Right atrium auricular region (tissue), 2 donors: ENCODE data around the gene SCGN. TPM values are rescaled to one million over a fixed set of nuclear protein-coding genes. Genes with fewer than 3 reads are reported as not detected.

Experiments used
- DNase-seq: peaks from one replicate; pipeline ENCODE4 v3.0.0-alpha.2; 2019; ENCODE audit warnings: low spot score
- H3K27ac ChIP-seq, 2 donors: fragments of 200-600 bp; sonication (generic); 1 replicate in 1 of 2; 2 replicates in 1 of 2; pipeline ENCODE4 v1.5.1; 2016 to 2019
- H3K27me3 ChIP-seq, 2 donors: fragments of 200-600 bp; sonication (generic); one replicate each; pipeline versions ENCODE4 v1.5.1 to v1.6.0; 2017 to 2019
- H3K36me3 ChIP-seq: fragments of 200-600 bp; sonication (generic); one replicate; pipeline ENCODE4 v1.5.1; 2016
- H3K4me1 ChIP-seq, 2 donors: fragments of 200-600 bp; sonication (generic); one replicate each; pipeline versions ENCODE4 v1.5.1 to v1.6.0; 2017 to 2019
- H3K4me3 ChIP-seq, 2 donors: fragments of 200-600 bp; sonication (generic); 1 replicate in 1 of 2; 2 replicates in 1 of 2; pipeline ENCODE4 v1.5.1; 2017 to 2019; ENCODE audit warnings: mild to moderate bottlenecking in 1 of 2, moderate library complexity in 1 of 2
- H3K9me3 ChIP-seq, 2 donors: fragments of 200-600 bp; sonication (generic); one replicate each; pipeline ENCODE4 v1.5.1; 2019
- total RNA-seq, 2 donors: library from RNA; depleted of rRNA; stranded (reverse); fragments of >200 nt; gene quantifications; one replicate each; pipeline ENCODE4 v1.1.0, GENCODE V29; 2016
- TF ChIP-seq, protein P1 (sequence below), 2 donors: fragments of 200-600 bp; sonication (generic); IDR thresholded peaks; one replicate each; pipeline ENCODE4 v1.5.1; 2019; ENCODE audit warnings: antibody characterized with exemption in 2 of 2

SCGN gene
- total RNA-seq, 2 donors from 2014 or later = 14.1 to 19.7 TPM

GRCh38 chr6:25661129-25661779 lies 9.2 kb downstream of the SCGN start:
- Histone ChIP-seq H3K4me3 (no peak overlapping the region), H3K4me1 (no peaks in the 10 kb centered on the region), H3K27me3 (no peaks in the 10 kb centered on the region), H3K9me3 (no peaks in the 10 kb centered on the region), H3K36me3 (no peaks in the 10 kb centered on the region), H3K27ac (no peak overlapping the region)
- DNase-seq = no peak
- TF ChIP-seq, protein P1, sequence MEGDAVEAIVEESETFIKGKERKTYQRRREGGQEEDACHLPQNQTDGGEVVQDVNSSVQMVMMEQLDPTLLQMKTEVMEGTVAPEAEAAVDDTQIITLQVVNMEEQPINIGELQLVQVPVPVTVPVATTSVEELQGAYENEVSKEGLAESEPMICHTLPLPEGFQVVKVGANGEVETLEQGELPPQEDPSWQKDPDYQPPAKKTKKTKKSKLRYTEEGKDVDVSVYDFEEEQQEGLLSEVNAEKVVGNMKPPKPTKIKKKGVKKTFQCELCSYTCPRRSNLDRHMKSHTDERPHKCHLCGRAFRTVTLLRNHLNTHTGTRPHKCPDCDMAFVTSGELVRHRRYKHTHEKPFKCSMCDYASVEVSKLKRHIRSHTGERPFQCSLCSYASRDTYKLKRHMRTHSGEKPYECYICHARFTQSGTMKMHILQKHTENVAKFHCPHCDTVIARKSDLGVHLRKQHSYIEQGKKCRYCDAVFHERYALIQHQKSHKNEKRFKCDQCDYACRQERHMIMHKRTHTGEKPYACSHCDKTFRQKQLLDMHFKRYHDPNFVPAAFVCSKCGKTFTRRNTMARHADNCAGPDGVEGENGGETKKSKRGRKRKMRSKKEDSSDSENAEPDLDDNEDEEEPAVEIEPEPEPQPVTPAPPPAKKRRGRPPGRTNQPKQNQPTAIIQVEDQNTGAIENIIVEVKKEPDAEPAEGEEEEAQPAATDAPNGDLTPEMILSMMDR (IDR thresholded peaks at IDR 0.05) = no peak

- no peak overlapping the region for H3K4me3 ChIP-seq
- H3K27ac ChIP-seq = no peak overlapping the region
- no peak for DNase-seq
- H3K9me3 ChIP-seq = no peaks in the 10 kb centered on the region
- H3K4me1 ChIP-seq = no peaks in the 10 kb centered on the region
- H3K27me3 ChIP-seq = no peaks in the 10 kb centered on the region
- TF ChIP-seq, protein P1 (IDR thresholded peaks at IDR 0.05) = no peak
- no peaks in the 10 kb centered on the region for H3K36me3 ChIP-seq
Measured at GRCh38 chr6:25665455-25665854, 13.4 kb downstream of the SCGN start.

- no peaks in the 10 kb centered on the region for H3K36me3 ChIP-seq
- no peak overlapping the region for H3K27ac ChIP-seq
- TF ChIP-seq, protein P1 (IDR thresholded peaks at IDR 0.05) = no peak
- H3K27me3 ChIP-seq = no peaks in the 10 kb centered on the region
- no peaks in the 10 kb centered on the region for H3K9me3 ChIP-seq
- H3K4me3 ChIP-seq = no peak overlapping the region
- no peaks in the 10 kb centered on the region for H3K4me1 ChIP-seq
- DNase-seq = no peak
Measured at GRCh38 chr6:25669413-25669812, 17.4 kb downstream of the SCGN start.

- H3K4me1 ChIP-seq = no peaks in the 10 kb centered on the region
Measured at GRCh38 chr6:25670208-25670607, 18.2 kb downstream of the SCGN start.

GRCh38 chr6:25670793-25671513 lies 18.9 kb downstream of the SCGN start:
- TF ChIP-seq, protein P1 (IDR thresholded peaks at IDR 0.05) = no peak
- no peaks in the 10 kb centered on the region for H3K9me3 ChIP-seq
- no peak for DNase-seq
- no peak overlapping the region for H3K4me3 ChIP-seq
- H3K36me3 ChIP-seq = no peaks in the 10 kb centered on the region
- H3K27ac ChIP-seq = no peak overlapping the region
- no peaks in the 10 kb centered on the region for H3K27me3 ChIP-seq
- H3K4me1 ChIP-seq = no peaks in the 10 kb centered on the region

More at GRCh38 chr6:25670208-25670607, 18.2 kb downstream of the SCGN start:
- Histone ChIP-seq H3K27ac (no peak overlapping the region), H3K36me3 (no peaks in the 10 kb centered on the region), H3K4me3 (no peak overlapping the region), H3K27me3 (no peaks in the 10 kb centered on the region), H3K9me3 (no peaks in the 10 kb centered on the region)
- TF ChIP-seq, protein P1 (IDR thresholded peaks at IDR 0.05) = no peak
- no peak for DNase-seq
